HL-60/S4 (cell line): Measurements from ENCODE around the gene SMIM15.
"Not testable (repeated sequence)": the region's sequence is repeated elsewhere in the genome, so short reads cannot be mapped to it uniquely, and the experiment has no call there.

Experiments
- in situ Hi-C: fragments of 300-500 bp; cut with MboI; formaldehyde crosslinking; loops from 2 replicates; pipeline ENCODE4 v1.14.3; 2022; ENCODE audit warnings: low sequenced_read_pairs

Gene SMIM15

DNA sequence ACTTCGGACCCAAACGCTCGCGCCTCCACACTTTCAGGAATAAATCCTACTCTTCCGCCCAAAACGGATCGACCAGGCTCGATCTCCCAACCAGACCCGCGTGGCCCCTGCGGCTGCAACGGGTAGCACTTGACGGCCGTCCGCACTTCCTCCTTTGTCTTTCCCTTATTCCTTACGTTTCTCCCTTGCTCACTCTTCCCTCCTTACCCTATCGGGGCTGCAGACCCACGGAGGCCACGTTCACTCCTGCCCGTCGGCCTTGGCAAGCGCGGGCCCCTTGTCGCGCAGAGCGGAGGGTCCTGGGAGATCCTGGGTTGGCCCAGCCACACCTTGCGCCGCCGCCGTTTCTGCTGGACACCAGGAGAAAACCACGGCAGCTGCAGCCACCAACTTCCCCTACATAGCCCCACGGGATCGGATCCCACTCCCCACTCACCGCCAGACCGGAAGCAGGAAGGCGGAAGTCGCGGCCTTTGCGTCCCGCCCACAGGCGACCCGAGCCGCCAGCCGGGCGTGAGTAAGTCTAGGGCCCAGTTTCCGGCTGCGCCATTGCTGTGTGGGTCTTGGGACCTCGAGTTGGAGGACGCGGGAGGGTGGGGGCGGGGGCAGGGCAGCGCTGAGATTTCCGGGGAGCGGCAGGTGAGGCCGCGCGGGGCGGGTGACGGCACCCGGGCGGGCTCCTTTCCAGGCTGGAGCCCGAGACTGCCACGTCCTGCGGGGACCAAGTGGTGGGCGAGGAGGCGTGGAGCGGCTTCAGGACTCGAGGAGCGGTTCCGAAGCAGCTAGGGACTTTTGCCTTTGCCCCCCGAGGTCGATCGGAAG is at the start of gene SMIM15:
SMIM15 (minus strand) TSS at position 459 of the 822 bp plus-strand sequence. CDS start 2,297 bp downstream, outside the sequence.
- in situ Hi-C loops, result no loop called here

DNA sequence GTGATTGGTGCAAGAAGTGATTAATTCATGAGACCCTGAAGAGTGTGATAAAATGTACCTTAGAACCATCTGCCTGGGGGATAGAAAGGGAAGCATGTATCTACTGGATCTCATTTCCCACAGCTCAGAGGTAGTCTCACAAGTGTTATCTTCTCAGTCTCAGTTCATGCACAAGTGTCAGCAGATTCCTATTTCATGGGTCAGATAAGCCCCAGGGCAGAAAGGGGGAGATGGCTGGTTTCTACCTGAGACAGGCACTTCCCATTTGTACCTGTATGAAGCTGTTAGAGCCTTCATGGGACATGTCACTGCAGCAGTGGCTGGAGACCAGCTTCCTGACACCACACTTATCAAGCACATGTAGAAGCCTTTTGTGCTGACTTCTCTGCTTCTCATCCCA is 45.6 kb upstream of the SMIM15 start:
- in situ Hi-C loops, result no loop called here

DNA sequence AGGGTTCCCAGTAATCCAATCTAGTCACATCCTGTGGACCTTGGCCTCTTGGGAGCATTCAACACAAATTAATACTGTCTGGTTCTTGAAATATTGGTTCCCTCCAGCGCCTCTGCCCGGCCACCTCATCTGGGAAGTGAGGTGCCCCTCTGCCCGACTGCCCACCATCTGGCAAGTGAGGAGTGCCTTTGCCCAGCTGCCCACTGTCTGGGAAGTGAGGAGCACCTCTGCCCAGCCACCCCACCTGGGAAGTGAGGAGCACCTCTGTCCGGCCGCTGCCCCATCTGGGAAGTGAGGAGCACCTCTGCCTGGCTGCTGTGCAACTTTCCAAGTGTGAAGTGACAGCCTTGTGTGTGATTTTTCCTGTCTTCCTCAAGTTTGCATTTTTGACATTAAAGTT is 42.7 kb upstream of the SMIM15 start:
- in situ Hi-C loops, result no loop called here

GRCh38 chr5:61202213-61202612 is 39.9 kb upstream of the SMIM15 start:
- in situ Hi-C loops, result no loop called here

- in situ Hi-C loops, result no loop called here
These were observed 38.4 kb upstream of the SMIM15 start for GRCh38 chr5:61200582-61201155.

DNA sequence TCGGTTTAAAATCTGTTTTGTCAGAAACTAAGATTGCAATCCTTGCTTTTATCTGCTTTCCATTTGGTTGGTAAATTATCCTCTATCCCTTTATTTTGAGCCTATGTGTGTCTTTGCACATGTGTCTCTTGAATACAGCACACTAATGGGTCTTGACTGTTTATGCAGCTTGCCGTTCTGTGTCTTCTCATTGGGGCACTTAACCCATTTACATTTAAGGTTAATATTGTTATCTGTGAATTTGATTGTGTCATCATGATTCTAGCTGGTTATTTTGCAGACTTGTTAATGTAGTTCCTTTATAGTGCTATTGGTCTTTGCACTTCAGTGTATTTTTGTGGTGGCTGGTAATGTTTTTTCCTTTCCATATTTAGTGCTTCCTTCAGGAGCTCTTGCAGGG is 36.3 kb upstream of the SMIM15 start:
- in situ Hi-C loops, result no loop called here

- in situ Hi-C loops, result not testable (repeated sequence)
These were observed 25.6 kb upstream of the SMIM15 start for GRCh38 chr5:61187826-61188225.

DNA sequence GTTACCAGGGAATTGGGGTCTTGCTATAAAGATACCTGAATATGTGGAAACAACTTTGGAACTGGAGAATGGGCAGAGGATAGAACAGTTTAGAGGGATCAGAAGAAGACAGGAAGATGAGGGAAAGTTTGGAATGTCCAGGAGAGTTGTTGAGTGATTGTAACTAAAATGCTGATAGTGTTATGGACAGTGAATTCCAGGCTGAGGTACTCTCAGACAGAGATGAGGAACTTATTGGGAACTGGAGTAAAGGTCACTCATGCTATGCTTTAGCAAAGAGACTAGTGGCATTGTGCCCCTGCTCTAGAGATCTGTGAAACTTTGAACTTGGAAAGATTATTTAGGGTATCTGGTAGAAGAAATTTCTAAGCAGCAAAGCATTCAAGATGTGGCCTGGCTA is 25.1 kb upstream of the SMIM15 start:
- in situ Hi-C loops, result not testable (repeated sequence)

DNA sequence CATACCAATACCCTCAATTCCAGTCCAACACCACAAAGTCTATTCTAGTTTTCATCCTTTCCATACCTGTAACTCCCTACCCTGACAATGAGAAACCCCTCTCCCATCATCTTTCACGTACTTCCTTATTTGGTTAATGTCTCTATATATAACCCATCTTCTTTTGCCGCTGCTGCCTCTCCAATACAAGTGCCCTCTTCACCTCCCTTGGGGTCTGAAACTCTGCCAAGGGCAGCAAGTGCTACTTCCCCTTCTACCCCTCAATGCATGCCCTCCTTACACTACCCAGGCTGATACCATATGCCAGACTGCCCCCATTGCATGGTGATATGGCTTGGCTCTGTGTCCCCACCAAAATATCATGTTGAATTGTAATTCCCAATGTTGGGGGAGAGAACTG is 24.4 kb upstream of the SMIM15 start:
- in situ Hi-C loops, result no loop called here

GRCh38 chr5:61184708-61185107 is 22.4 kb upstream of the SMIM15 start:
- in situ Hi-C loops, result no loop called here

DNA sequence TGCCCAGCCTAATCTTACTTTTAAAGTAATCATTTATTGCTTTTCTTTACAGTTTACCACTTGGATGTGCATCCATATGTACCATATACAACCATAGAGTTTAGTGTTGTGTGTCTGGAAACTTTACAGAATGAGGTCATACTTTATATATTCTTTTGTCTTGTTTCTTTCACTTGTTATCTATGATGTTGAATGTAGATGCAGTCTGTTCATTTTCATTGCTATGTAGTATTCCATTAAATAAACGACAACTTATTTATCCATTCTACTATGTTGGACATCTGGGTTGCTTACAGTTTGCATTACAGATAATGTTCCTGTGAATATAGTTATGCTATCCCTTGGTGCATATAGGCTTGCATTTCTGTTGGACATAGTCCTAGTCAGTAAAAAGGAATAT is 21.3 kb upstream of the SMIM15 start:
- in situ Hi-C loops, result no loop called here

- in situ Hi-C loops, result no loop called here
These were observed 20.2 kb upstream of the SMIM15 start for GRCh38 chr5:61182449-61182848.

DNA sequence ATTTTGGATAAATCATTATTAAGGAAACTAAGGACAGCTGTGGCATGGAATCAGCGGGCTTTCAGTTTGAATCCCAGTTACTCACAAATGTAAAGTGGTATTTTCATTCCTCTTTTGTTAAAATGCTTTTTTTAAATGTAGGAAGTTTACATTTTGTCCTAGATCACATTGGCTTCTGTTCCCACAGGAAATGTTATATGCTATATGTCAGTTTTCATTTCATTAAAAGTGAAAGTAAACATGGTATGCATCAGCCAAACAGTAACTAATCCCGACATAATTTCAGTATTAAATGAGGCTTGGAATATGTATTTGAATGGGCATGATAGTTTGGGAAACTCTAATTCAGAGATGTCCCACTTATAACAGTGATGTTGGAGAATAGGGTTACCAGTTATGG is 18.6 kb upstream of the SMIM15 start:
- in situ Hi-C loops, result no loop called here

DNA sequence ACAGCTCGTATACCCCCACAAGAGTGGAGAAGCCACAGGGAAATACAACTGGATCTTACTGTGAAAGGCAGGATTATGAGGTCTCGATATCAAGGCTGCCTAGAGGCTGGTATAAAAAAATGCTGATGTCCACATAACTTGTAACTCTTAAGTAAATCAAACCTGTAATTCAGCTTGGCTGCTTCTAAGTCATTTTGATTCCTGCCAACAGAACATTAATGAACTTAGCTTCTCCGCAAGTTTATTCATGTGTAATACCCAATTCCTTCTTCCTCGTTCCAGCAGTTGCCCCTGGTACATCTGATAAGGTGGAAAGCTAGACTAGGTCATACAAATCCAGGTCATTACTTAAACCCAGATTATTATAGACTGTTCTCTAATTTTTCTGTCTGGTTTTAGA is 16.4 kb upstream of the SMIM15 start:
- in situ Hi-C loops, result no loop called here

- in situ Hi-C loops, result no loop called here
These were observed 15.4 kb upstream of the SMIM15 start for GRCh38 chr5:61177716-61178115.

DNA sequence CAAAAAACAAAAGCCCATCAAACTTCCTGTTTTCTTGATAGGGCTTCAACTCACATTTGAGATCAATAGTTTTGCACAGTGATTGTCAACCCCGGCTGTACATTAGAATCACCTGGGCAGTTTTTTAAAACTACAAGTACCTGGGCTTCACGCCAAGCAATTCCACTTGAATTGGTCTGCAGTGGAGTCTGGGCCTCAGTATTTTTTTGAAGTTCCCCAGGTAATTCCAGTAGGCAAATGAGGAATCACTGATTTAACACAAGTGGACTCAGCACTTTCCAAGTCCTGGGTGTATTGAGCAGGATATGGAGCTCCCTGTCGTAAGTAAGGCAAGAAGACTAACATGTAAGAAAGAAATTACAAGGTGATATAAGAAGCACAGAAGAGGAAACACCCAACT is 14.8 kb upstream of the SMIM15 start:
- in situ Hi-C loops, result no loop called here

- in situ Hi-C loops, result no loop called here
These were observed 14.4 kb upstream of the SMIM15 start for GRCh38 chr5:61176631-61177030.

DNA sequence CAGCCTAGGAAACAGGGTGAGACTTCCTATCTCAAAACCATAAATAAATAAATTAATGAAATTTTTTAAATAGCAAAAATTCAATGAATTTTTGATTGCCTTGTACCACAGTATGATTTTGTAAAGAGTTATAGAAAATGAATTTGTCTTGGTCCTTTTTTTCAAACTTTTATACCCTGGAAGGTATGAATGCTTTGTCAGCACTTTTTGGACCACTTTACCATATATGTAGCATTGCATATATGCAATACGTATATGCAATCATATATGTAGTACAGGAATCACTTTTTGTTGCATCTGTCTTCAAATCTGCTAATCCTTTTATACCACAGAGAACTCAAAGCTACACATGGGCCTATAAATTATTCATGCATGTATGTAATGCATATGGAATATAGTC is 9.2 kb upstream of the SMIM15 start:
- in situ Hi-C loops, result no loop called here

DNA sequence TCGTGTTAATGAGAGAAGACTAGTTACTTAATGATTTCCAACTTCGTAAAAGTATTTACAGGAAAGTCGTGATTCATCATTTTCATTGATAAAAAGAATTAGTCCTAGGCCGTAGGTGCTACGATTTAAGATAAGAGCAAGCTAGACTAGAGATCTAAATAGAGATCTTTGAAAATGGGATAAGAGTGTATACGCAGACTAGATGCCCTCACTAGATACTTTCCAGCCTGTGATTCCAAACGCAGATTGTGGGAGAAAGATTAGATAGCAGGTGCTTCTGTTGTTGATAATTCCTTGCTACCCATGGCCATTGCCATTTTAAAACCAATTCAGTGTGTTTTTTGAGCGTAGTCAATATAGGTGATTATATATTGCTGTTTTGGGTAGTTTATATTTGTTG is 6.7 kb upstream of the SMIM15 start:
- in situ Hi-C loops, result no loop called here

GRCh38 chr5:61167382-61167781 is 5.1 kb upstream of the SMIM15 start:
- in situ Hi-C loops, result no loop called here

DNA sequence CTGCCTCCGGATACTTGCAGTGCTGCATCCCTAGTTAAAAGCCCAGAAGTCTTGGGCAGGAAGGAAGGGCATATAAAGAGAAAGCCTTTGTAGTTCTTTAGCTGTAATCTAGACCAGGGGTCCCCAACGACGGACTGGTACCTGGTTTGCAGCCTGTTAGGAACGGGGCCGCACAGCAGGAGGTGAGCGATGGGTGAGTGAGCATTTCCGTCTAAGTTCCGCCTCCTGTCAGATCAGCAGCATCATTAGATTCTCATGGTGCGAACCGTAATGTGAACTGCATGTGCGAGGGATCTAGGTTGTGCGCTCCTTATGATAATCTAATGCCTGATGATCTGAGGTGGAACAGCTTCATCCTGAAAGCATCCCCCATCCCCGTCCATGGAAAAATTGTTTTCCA is 1.6 kb upstream of the SMIM15 start:
- in situ Hi-C loops, result no loop called here

- in situ Hi-C loops, result no loop called here
These were observed 732 bp upstream of the SMIM15 start for GRCh38 chr5:61162832-61163567.
